ENCODE data around the gene PRKN. TPM values are rescaled to one million over a fixed set of nuclear protein-coding genes. Genes with fewer than 3 reads are reported as not detected.

Gene PRKN
- total RNA-seq, 1 experiment from 2014 or later = 2.0 TPM

GRCh38 chr6:162242915-162243314, 484.7 kb downstream of the PRKN start:
- no peak overlapping the region for H4K8ac ChIP-seq (replicated peaks; ENCODE audit: insufficient read length, low read depth, low read length)
- no peak overlapping the region for H3K27ac Mint-ChIP-seq
- no peaks in the 10 kb centered on the region for H3K79me1 ChIP-seq (ENCODE audit: insufficient read depth, low read depth, low read length, poor library complexity, severe bottlenecking)
- H3K79me2 ChIP-seq (ENCODE audit: insufficient read depth, low read length) = no peaks in the 10 kb centered on the region
- H3K27me3 ChIP-seq (ENCODE audit: insufficient read depth, low read length) = no peaks in the 10 kb centered on the region
- H2BK12ac ChIP-seq (ENCODE audit: insufficient read length, low read depth, low read length) = no peak overlapping the region
- H3K23me2 ChIP-seq (ENCODE audit: insufficient read length, low read depth, low read length, poor library complexity, severe bottlenecking) = no peaks in the 10 kb centered on the region
- H3K4me3 Mint-ChIP-seq = no peak overlapping the region
- H3K14ac ChIP-seq (ENCODE audit: insufficient read depth, low read length) = no peak overlapping the region
- H3K56ac ChIP-seq (ENCODE audit: insufficient read length, low read depth, low read length) = no peak overlapping the region
- no peak overlapping the region for H2AFZ ChIP-seq (ENCODE audit: low read length)
- H3K27ac ChIP-seq (ENCODE audit: insufficient read length, low read depth, low read length) = no peak overlapping the region
- no peak overlapping the region for H3K9ac ChIP-seq (ENCODE audit: extremely low read depth, insufficient read length, low read length)
- H2BK20ac ChIP-seq (ENCODE audit: low read depth, low read length, poor library complexity, severe bottlenecking) = no peak overlapping the region
- H3K9me3 Mint-ChIP-seq = no peaks in the 10 kb centered on the region
- H3K27me3 Mint-ChIP-seq (ENCODE audit: low read depth) = no peaks in the 10 kb centered on the region
- no CpG with 5 or more reads among the region's 1 CpG for WGBS (ENCODE audit: extremely low coverage, insufficient read length, low lambda C conversion rate)
- no peaks in the 10 kb centered on the region for H4K20me1 ChIP-seq (ENCODE audit: control insufficient read depth, insufficient read depth, insufficient read length)
- no peak for DNase-seq
- no peak overlapping the region for H3T11ph ChIP-seq (ENCODE audit: low read length)
- H3K4me2 ChIP-seq (ENCODE audit: insufficient read depth, insufficient read length, low read length) = no peak overlapping the region
- no peaks in the 10 kb centered on the region for H3K36me3 Mint-ChIP-seq (ENCODE audit: insufficient read depth in 1 of 3, low read depth in 3 of 3)
- no peak overlapping the region for H3K4ac ChIP-seq (ENCODE audit: low read depth, low read length)
- H2AK5ac ChIP-seq (ENCODE audit: insufficient read length, low read length) = no peak overlapping the region
- no peaks in the 10 kb centered on the region for H3K9me3 ChIP-seq (ENCODE audit: control insufficient read depth, low read depth, low read length)
- H3K23ac ChIP-seq (ENCODE audit: insufficient read length, low read depth, low read length) = no peak overlapping the region
- no peak overlapping the region for H3K18ac ChIP-seq (ENCODE audit: insufficient read length, low read depth, low read length)
- no peak overlapping the region for H2BK5ac ChIP-seq (ENCODE audit: insufficient read length, low read length)
- no peak overlapping the region for H4K91ac ChIP-seq (ENCODE audit: insufficient read length, low read depth, low read length)
- no peaks in the 10 kb centered on the region for H3K4me1 Mint-ChIP-seq
- no peak for TF ChIP-seq CTCF (conservative IDR thresholded peaks at IDR 0.05)
- no peaks in the 10 kb centered on the region for H3K4me1 ChIP-seq (ENCODE audit: insufficient read depth, low read length)
- H2BK120ac ChIP-seq (ENCODE audit: low read depth, low read length, poor library complexity, severe bottlenecking) = no peak overlapping the region
- no peak overlapping the region for H2BK15ac ChIP-seq (ENCODE audit: low read depth, low read length)
- H4K5ac ChIP-seq (ENCODE audit: insufficient read length, low read depth, low read length) = no peak overlapping the region
